MV-4-11 (cell line): Measurements from ENCODE around the gene ZNF629.
A peak's percentile ranks its signal among the peaks of the same experiment; 100 is the strongest.

ENCODE experiments used
- DNase-seq: peaks from one replicate; lab custom pipeline; 2025; lab: John Stamatoyannopoulos, UW

The ZNF629 gene

GRCh38 chr16:30786115-30786935 is 680 bp downstream of the ZNF629 start:
- no peak for DNase-seq

GRCh38 chr16:30785126-30786106 is 1.6 kb downstream of the ZNF629 start:
- no peak for DNase-seq

- no peak for DNase-seq
These were observed 2.8 kb downstream of the ZNF629 start for GRCh38 chr16:30784215-30784614.

- DNase-seq, result no peak
These were observed 3.5 kb downstream of the ZNF629 start for GRCh38 chr16:30783280-30784109.

GRCh38 chr16:30782486-30783279 is 4.3 kb downstream of the ZNF629 start:
- no peak for DNase-seq

- peak; percentile 60 for DNase-seq
These were observed 6.5 kb downstream of the ZNF629 start for GRCh38 chr16:30780549-30780948.

GRCh38 chr16:30780021-30780420 is 7.0 kb downstream of the ZNF629 start:
- no peak for DNase-seq

- no peak for DNase-seq
These were observed 7.4 kb downstream of the ZNF629 start for GRCh38 chr16:30779596-30779995.

- no peak for DNase-seq
These were observed 8.3 kb downstream of the ZNF629 start for GRCh38 chr16:30778549-30779244.

- peak; percentile 40 for DNase-seq
These were observed 9.3 kb downstream of the ZNF629 start for GRCh38 chr16:30777591-30778297.

- peak; percentile 77 for DNase-seq
These were observed 11.4 kb downstream of the ZNF629 start for GRCh38 chr16:30775392-30776188.

- DNase-seq, result no peak
These were observed 11.9 kb downstream of the ZNF629 start for GRCh38 chr16:30775131-30775391.

- DNase-seq, result no peak
These were observed 12.5 kb downstream of the ZNF629 start for GRCh38 chr16:30774367-30775130.

- DNase-seq, result peak; percentile 27
These were observed 13.2 kb downstream of the ZNF629 start for GRCh38 chr16:30773826-30774225.

- no peak for DNase-seq
These were observed 15.3 kb downstream of the ZNF629 start for GRCh38 chr16:30771726-30772125.

- no peak for DNase-seq
These were observed 17.5 kb downstream of the ZNF629 start for GRCh38 chr16:30769379-30770089.

- no peak for DNase-seq
These were observed 18.3 kb downstream of the ZNF629 start for GRCh38 chr16:30768583-30769181.
